H1 (cell line): ENCODE results near the gene TMED4. TPM values are rescaled to one million over a fixed set of nuclear protein-coding genes. Genes with fewer than 3 reads are reported as not detected.

Experiments used
- CTCF ChIA-PET: fragments of 300-600 bp; sonication (Branson Sonifier 250); formaldehyde crosslinking; loops from one replicate; lab custom pipeline; 2021; ENCODE audit not compliant: partially characterized antibody; lab: Charles Lee
- POLR2A ChIA-PET: fragments of 300-600 bp; sonication (Branson Sonifier 250); formaldehyde crosslinking; loops from one replicate; lab custom pipeline; 2021; ENCODE audit warnings: inconsistent platforms; ENCODE audit not compliant: partially characterized antibody; lab: Charles Lee
- DNase-seq, 2 experiments: peaks; one replicate each; pipeline versions ENCODE4 v3.0.0 to v3.0.0-alpha.2; 2010 to 2022; ENCODE audit warnings: low spot score in 2 of 2, low read depth in 1 of 2, mixed read lengths in 1 of 2
- FAIRE-seq: peaks from 2 replicates; lab custom pipeline; 2011; peaks lifted over from hg19 to GRCh38; lab: Jason Lieb, UNC
- H2AFZ ChIP-seq: 2 replicates; pipeline ENCODE4 v1.8.1; 2012; ENCODE audit warnings: low read length, inconsistent platforms
- H2AK5ac ChIP-seq: 2 replicates; pipeline ENCODE4 v1.6.1; 2013; ENCODE audit warnings: low read depth, low read length
- H2BK120ac ChIP-seq: replicated peaks from 2 replicates; pipeline ENCODE3; 2013; ENCODE audit warnings: low read depth, low read length, inconsistent platforms
- H2BK12ac ChIP-seq: 2 replicates; pipeline ENCODE4 v1.6.1; 2013; ENCODE audit warnings: low read depth, low read length
- H2BK15ac ChIP-seq: 2 replicates; pipeline ENCODE4 v1.6.1; 2013; ENCODE audit warnings: low read length
- H2BK20ac ChIP-seq: 2 replicates; pipeline ENCODE4 v1.6.1; 2013; ENCODE audit warnings: low read length
- H2BK5ac ChIP-seq: 2 replicates; pipeline ENCODE4 v1.6.1; 2013; ENCODE audit warnings: low read depth, low read length
- H3K14ac ChIP-seq: 2 replicates; pipeline ENCODE4 v1.6.1; 2013; ENCODE audit warnings: inconsistent platforms; ENCODE audit not compliant: insufficient read length
- H3K18ac ChIP-seq: 2 replicates; pipeline ENCODE4 v1.6.1; 2013; ENCODE audit warnings: low read length; ENCODE audit errors: extremely low read depth
- H3K23ac ChIP-seq: 2 replicates; pipeline ENCODE4 v1.6.1; 2013; ENCODE audit warnings: inconsistent platforms; ENCODE audit not compliant: insufficient read length
- H3K23me2 ChIP-seq: 2 replicates; pipeline ENCODE4 v1.6.1; 2013; ENCODE audit warnings: low read depth, low read length
- H3K27ac ChIP-seq: 2 replicates; pipeline ENCODE4 v1.6.1; 2011; ENCODE audit warnings: low read depth, low read length, inconsistent platforms
- H3K27me3 ChIP-seq, 4 experiments: replicated peaks in 1 of 4; 1 replicate in 1 of 4; 2 replicates in 3 of 4; pipeline versions ENCODE4 v1.6.1 to v1.8.1; 2011 to 2013; ENCODE audit warnings: low read length in 3 of 4, mild to moderate bottlenecking in 3 of 4, inconsistent platforms in 2 of 4, mixed read lengths in 2 of 4, moderate library complexity in 1 of 4; ENCODE audit not compliant: control insufficient read depth in 3 of 4, insufficient read depth in 3 of 4; ENCODE audit errors: extremely low read depth in 1 of 4
- H3K36me3 ChIP-seq, 4 experiments: 2 replicates each; pipeline versions ENCODE4 v1.6.1 to v1.8.1; 2011 to 2013; ENCODE audit warnings: mild to moderate bottlenecking in 4 of 4, low read length in 3 of 4, moderate library complexity in 2 of 4, control low read depth in 1 of 4, inconsistent platforms in 1 of 4; ENCODE audit not compliant: insufficient read depth in 4 of 4, control insufficient read depth in 2 of 4
- H3K4ac ChIP-seq: replicated peaks from 2 replicates; pipeline ENCODE3; 2013; ENCODE audit warnings: low read length, low read depth, mixed read lengths, inconsistent platforms; ENCODE audit not compliant: insufficient read length
- H3K4me1 ChIP-seq, 4 experiments: replicated peaks in 1 of 4; 1 replicate in 1 of 4; 2 replicates in 3 of 4; pipeline versions ENCODE4 v1.6.1 to v1.8.1; 2011 to 2013; ENCODE audit warnings: low read length in 3 of 4, inconsistent platforms in 2 of 4, mixed read lengths in 1 of 4; ENCODE audit not compliant: insufficient read depth in 4 of 4, control insufficient read depth in 3 of 4
- H3K4me2 ChIP-seq, 2 experiments: 2 replicates each; pipeline versions ENCODE4 v1.6.1 to v1.8.1; 2011 to 2013; ENCODE audit warnings: low read depth in 2 of 2, low read length in 2 of 2, control low read depth in 1 of 2, inconsistent platforms in 1 of 2, mild to moderate bottlenecking in 1 of 2; ENCODE audit not compliant: insufficient read depth in 1 of 2
- H3K4me3 ChIP-seq, 4 experiments: fragments of 200-600, 300-600 bp in 1 of 4; sonication (generic), shearing (Covaris generic), sonication (Bioruptor Twin) in 1 of 4; 2 replicates each; pipeline versions ENCODE4 v1.5.1 to v1.8.1; 2011 to 2016; ENCODE audit warnings: low read length in 4 of 4, low read depth in 3 of 4, control low read depth in 2 of 4, inconsistent platforms in 2 of 4, mild to moderate bottlenecking in 2 of 4, mixed read lengths in 1 of 4, moderate library complexity in 1 of 4; ENCODE audit not compliant: insufficient read depth in 2 of 4; ENCODE audit errors: extremely low read depth in 1 of 4
- H3K56ac ChIP-seq: replicated peaks from 2 replicates; pipeline ENCODE3; 2013; ENCODE audit warnings: low read depth, mild to moderate bottlenecking, mixed read lengths, low read length, inconsistent platforms; ENCODE audit not compliant: insufficient read length
- H3K79me1 ChIP-seq: 2 replicates; pipeline ENCODE4 v1.6.1; 2013; ENCODE audit warnings: low read depth, low read length, control low read depth
- H3K79me2 ChIP-seq, 2 experiments: 2 replicates each; pipeline versions ENCODE4 v1.6.1 to v1.8.1; 2012 to 2013; ENCODE audit warnings: low read length in 2 of 2, mild to moderate bottlenecking in 2 of 2, inconsistent platforms in 1 of 2; ENCODE audit not compliant: insufficient read depth in 2 of 2, control insufficient read depth in 1 of 2
- H3K9ac ChIP-seq, 4 experiments: replicated peaks in 1 of 4; 1 replicate in 1 of 4; 2 replicates in 3 of 4; pipeline versions ENCODE4 v1.6.1 to v1.8.1; 2011 to 2013; ENCODE audit warnings: low read depth in 3 of 4, low read length in 3 of 4, control low read depth in 2 of 4, mild to moderate bottlenecking in 2 of 4, moderate library complexity in 2 of 4, inconsistent platforms in 1 of 4; ENCODE audit errors: extremely low read depth in 1 of 4
- H3K9me3 ChIP-seq, 2 experiments: 2 replicates each; pipeline versions ENCODE4 v1.6.1 to v1.8.1; 2012 to 2013; ENCODE audit warnings: mild to moderate bottlenecking in 2 of 2, moderate library complexity in 2 of 2, control low read depth in 1 of 2, inconsistent platforms in 1 of 2, low read depth in 1 of 2, low read length in 1 of 2, mixed read lengths in 1 of 2; ENCODE audit not compliant: insufficient read depth in 2 of 2
- H4K20me1 ChIP-seq, 2 experiments: replicated peaks in 1 of 2; 2 replicates each; pipeline versions ENCODE3 to v1.8.1; 2011 to 2013; ENCODE audit warnings: inconsistent platforms in 2 of 2, low read length in 2 of 2, mild to moderate bottlenecking in 1 of 2; ENCODE audit not compliant: insufficient read depth in 2 of 2, control insufficient read depth in 1 of 2
- H4K5ac ChIP-seq: 2 replicates; pipeline ENCODE4 v1.6.1; 2013; ENCODE audit warnings: low read length, low read depth, mixed read lengths, inconsistent platforms; ENCODE audit not compliant: insufficient read length
- H4K8ac ChIP-seq: 2 replicates; pipeline ENCODE4 v1.8.0; 2013; ENCODE audit warnings: mild to moderate bottlenecking, moderate library complexity, low read length, inconsistent platforms; ENCODE audit not compliant: insufficient read depth; ENCODE audit errors: extremely low read depth
- H4K91ac ChIP-seq: replicated peaks from 2 replicates; pipeline ENCODE3; 2013; ENCODE audit warnings: low read length, mixed read lengths, inconsistent platforms; ENCODE audit not compliant: insufficient read length
- CBX8 ChIP-seq: fragments of 300-800, 300-1000 bp; sonication (generic); IDR thresholded peaks from 2 replicates; pipeline ENCODE4 v1.7.1; 2016; ENCODE audit warnings: low read depth, low read length, borderline replicate concordance
- EP300 ChIP-seq, 2 experiments: IDR thresholded peaks; 1 replicate in 1 of 2; 2 replicates in 1 of 2; pipeline ENCODE4 v1.6.1; 2011 to 2012; ENCODE audit warnings: low read depth in 2 of 2, low read length in 2 of 2, mild to moderate bottlenecking in 2 of 2, borderline replicate concordance in 1 of 2, inconsistent platforms in 1 of 2, moderate library complexity in 1 of 2
- MAFK ChIP-seq: IDR thresholded peaks from 2 replicates; pipeline ENCODE4 v1.6.1; 2012; ENCODE audit warnings: low read depth, mild to moderate bottlenecking, improper control_type of control experiment, low read length
- PHF8 ChIP-seq: fragments of 200-600 bp; sonication (generic); conservative IDR thresholded peaks from 2 replicates; pipeline ENCODE4 v1.7.1; 2012; ENCODE audit warnings: low read depth, mild to moderate bottlenecking, inconsistent platforms, low read length, moderate library complexity
- RAD21 ChIP-seq, 2 experiments: IDR thresholded peaks in 1 of 2; conservative IDR thresholded peaks in 1 of 2; 2 replicates each; pipeline ENCODE4 v1.6.1; 2011; ENCODE audit warnings: low read depth in 2 of 2, low read length in 2 of 2, improper control_type of control experiment in 1 of 2, inconsistent platforms in 1 of 2, mild to moderate bottlenecking in 1 of 2, moderate library complexity in 1 of 2
- SIRT6 ChIP-seq: IDR thresholded peaks from one replicate; pipeline ENCODE4 v1.7.1; 2012; ENCODE audit warnings: low read length, inconsistent platforms
- SP4 ChIP-seq: IDR thresholded peaks from 2 replicates; pipeline ENCODE4 v1.6.1; 2012; ENCODE audit warnings: low read length, inconsistent platforms
- WGBS, 2 experiments: shearing (Covaris generic) in 1 of 2; methylation state at CpG; one replicate each; pipeline versions ENCODE4 v1.1.6 to v1.1.7; 2013 to 2015; ENCODE audit warnings: low lambda C conversion rate in 2 of 2, mixed read lengths in 2 of 2, inconsistent platforms in 1 of 2, low coverage in 1 of 2, missing lambda C conversion rate in 1 of 2; ENCODE audit not compliant: insufficient replicate concordance in 2 of 2, insufficient coverage in 1 of 2, insufficient read length in 1 of 2; ENCODE audit errors: extremely low coverage in 1 of 2, missing lambda C conversion rate in 1 of 2; 5-methylcytosine and 5-hydroxymethylcytosine counted together
- polyA plus RNA-seq, 7 experiments: library from polyadenylated mRNA; depleted of rRNA in 3 of 7; stranded (reverse) in 5 of 7; unstranded in 2 of 7; fragments of >200 nt in 5 of 7; fragments of 200-250 nt in 2 of 7; gene quantifications; 1 replicate in 5 of 7; 2 replicates in 1 of 7; 4 replicates in 1 of 7; pipeline versions ENCODE4 v1.2.1 to v1.2.3, GENCODE V29; 2011 to 2013; ENCODE audit warnings: missing spikeins in 2 of 7, mixed read lengths in 2 of 7
- total RNA-seq: library from RNA; stranded (reverse); fragmentation: NEBNext Ultra II Directional; extraction: Animal tissue kit (Norgen Biotek cat#: 25700); gene quantifications from 2 replicates; pipeline ENCODE4 v1.2.1, GENCODE V29; 2021
- TF ChIP-seq, protein P1 (sequence below): IDR thresholded peaks from 2 replicates; pipeline ENCODE4 v1.6.1; 2012; ENCODE audit warnings: inconsistent platforms
- TF ChIP-seq, protein P2 (sequence below): IDR thresholded peaks from 2 replicates; pipeline ENCODE4 v1.6.1; 2011; ENCODE audit warnings: low read length, improper control_type of control experiment

TMED4 gene
- total and polyA plus RNA-seq, 2 of the 8 experiments (the other 6 are each of a cell fraction or from before 2014, with no cell fraction given): 44.9 to 76.7 TPM

DNA sequence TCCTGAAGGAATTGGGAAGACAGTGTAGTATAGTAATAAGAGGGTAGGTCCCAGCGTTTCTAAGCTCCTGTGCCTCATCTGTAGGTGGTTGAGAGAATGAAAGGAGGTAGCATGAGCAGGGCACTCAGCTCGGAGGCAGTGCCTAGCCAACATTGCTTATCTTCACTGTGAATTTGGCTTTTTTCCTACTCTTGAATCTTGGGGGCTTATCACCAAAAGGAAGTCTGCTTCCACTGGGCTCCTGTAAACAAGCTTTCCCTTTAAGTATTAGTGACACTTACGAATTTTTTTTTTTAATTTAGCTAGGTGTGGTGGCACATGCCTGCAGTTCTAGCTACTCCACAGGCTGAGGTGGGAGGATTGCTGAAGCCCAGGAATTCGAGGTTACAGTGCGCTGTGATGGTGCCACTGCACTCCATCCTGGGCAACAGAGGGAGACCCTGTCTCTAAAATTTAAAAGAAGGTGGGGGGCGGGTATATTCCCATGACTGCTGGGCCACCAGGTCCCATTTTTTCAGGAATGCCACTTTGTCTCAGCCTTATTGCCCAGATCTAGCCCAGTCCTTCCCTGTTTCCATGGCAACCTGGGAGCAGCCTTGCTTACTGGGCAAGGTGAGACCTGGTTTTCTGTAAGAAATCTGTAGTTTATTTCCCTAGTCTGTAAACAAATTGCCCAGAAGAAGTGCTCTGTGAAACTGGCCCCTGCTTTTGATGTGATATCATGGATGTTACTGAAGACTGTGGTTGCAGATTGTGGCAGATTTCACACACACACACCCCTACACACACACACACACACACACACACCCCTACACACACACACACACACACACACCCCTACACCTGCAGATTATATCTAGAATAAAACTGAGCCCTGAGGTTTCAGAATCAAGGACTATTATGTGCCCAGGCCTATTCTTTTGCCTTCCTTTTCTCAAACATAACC, 43.8 kb upstream of the TMED4 start:
- H2AFZ ChIP-seq: no peak overlapping the region
- H3K27me3 ChIP-seq: no peaks in the 10 kb centered on the region
- no peak overlapping the region for H2BK5ac ChIP-seq
- no peak overlapping the region for H2BK120ac ChIP-seq
- no peak for FAIRE-seq
- H2BK15ac ChIP-seq: no peak overlapping the region
- H2BK20ac ChIP-seq: no peak overlapping the region
- H3K23me2 ChIP-seq: no peaks in the 10 kb centered on the region
- H2BK12ac ChIP-seq: no peak overlapping the region
- DNase-seq: no peak
- peaks cover 0 to 25% (median 7%) of the 10 kb centered on the region in 4 experiments; a peak in 4 of 8 replicates for H3K36me3 ChIP-seq
- CTCF ChIA-PET: no interaction called here
- POLR2A ChIA-PET: interaction anchor here (1.0 to 1.2 kb wide), 2 partner anchors 13 to 19 kb away, joined by 3 to 4 read pairs; no protein-coding TSS in a partner anchor
- no peak overlapping the region for H3K9ac ChIP-seq
- no peak overlapping the region for H3K18ac ChIP-seq
- H3K79me1 ChIP-seq: peaks cover 15% of the 10 kb centered on the region
- H3K4me1 ChIP-seq: peaks cover 0 to 5% (median 4%) of the 10 kb centered on the region in 4 experiments; a peak in 6 of 7 replicates
- H3K4me3 ChIP-seq: no peak overlapping the region
- WGBS, 2 experiments: 75% methylated on average over 6 of the region's 6 CpGs; no CpG with 5 or more reads in 1 of the 2 experiments
- no peak overlapping the region for H3K4me2 ChIP-seq
- no peak overlapping the region for H4K8ac ChIP-seq
- no peak overlapping the region for H3K23ac ChIP-seq
- no peak overlapping the region for H2AK5ac ChIP-seq
- no peak overlapping the region for H4K91ac ChIP-seq
- no peak overlapping the region for H4K5ac ChIP-seq
- H3K56ac ChIP-seq: no peak overlapping the region
- H3K9me3 ChIP-seq: no peaks in the 10 kb centered on the region
- H4K20me1 ChIP-seq: peaks cover 3 to 17% of the 10 kb centered on the region in 2 experiments
- peaks cover 12 to 43% of the 10 kb centered on the region in 2 experiments; a peak in 3 of 4 replicates for H3K79me2 ChIP-seq
- H3K4ac ChIP-seq: no peak overlapping the region
- no peak overlapping the region for H3K27ac ChIP-seq
- no peak overlapping the region for H3K14ac ChIP-seq
- TF ChIP-seq PHF8 (no peak), CBX8 (no peak), EP300 (IDR thresholded peaks at IDR 0.05; ENCODE audit: borderline replicate concordance in 1 of 2, low read depth in 2 of 2, low read length in 2 of 2) (no peak), SP4 (no peak), RAD21 (IDR thresholded peaks at IDR 0.05 in 1 of 2, conservative IDR thresholded peaks at IDR 0.05 in 1 of 2; ENCODE audit: low read depth in 2 of 2, low read length in 2 of 2) (no peak), MAFK (no peak), SIRT6 (no peak)
- TF ChIP-seq, protein P1, sequence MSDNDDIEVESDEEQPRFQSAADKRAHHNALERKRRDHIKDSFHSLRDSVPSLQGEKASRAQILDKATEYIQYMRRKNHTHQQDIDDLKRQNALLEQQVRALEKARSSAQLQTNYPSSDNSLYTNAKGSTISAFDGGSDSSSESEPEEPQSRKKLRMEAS: no peak
- TF ChIP-seq, protein P2, sequence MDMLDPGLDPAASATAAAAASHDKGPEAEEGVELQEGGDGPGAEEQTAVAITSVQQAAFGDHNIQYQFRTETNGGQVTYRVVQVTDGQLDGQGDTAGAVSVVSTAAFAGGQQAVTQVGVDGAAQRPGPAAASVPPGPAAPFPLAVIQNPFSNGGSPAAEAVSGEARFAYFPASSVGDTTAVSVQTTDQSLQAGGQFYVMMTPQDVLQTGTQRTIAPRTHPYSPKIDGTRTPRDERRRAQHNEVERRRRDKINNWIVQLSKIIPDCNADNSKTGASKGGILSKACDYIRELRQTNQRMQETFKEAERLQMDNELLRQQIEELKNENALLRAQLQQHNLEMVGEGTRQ: no peak
